Retinal pigment epithelial cell (primary cell): ENCODE data around the gene GZMA.

ENCODE experiments used
- DNase-seq: peaks from one replicate; pipeline ENCODE4 v3.0.0-alpha.2; 2010; ENCODE audit warnings: low read depth
- H3K4me3 ChIP-seq: 2 replicates; pipeline ENCODE4 v1.5.1; 2011; ENCODE audit warnings: mild to moderate bottlenecking, low read length, control low read depth, moderate library complexity
- TF ChIP-seq, protein P1 (sequence below): conservative IDR thresholded peaks from 2 replicates; pipeline ENCODE4 v1.5.1; 2011; ENCODE audit warnings: low read depth, low read length, control low read depth, inconsistent platforms

GZMA gene

GRCh38 chr5:55113327-55113726 is 10.9 kb downstream of the GZMA start:
- TF ChIP-seq, protein P1, sequence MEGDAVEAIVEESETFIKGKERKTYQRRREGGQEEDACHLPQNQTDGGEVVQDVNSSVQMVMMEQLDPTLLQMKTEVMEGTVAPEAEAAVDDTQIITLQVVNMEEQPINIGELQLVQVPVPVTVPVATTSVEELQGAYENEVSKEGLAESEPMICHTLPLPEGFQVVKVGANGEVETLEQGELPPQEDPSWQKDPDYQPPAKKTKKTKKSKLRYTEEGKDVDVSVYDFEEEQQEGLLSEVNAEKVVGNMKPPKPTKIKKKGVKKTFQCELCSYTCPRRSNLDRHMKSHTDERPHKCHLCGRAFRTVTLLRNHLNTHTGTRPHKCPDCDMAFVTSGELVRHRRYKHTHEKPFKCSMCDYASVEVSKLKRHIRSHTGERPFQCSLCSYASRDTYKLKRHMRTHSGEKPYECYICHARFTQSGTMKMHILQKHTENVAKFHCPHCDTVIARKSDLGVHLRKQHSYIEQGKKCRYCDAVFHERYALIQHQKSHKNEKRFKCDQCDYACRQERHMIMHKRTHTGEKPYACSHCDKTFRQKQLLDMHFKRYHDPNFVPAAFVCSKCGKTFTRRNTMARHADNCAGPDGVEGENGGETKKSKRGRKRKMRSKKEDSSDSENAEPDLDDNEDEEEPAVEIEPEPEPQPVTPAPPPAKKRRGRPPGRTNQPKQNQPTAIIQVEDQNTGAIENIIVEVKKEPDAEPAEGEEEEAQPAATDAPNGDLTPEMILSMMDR = no peak
- DNase-seq = no peak
- H3K4me3 ChIP-seq = no peak overlapping the region

DNA sequence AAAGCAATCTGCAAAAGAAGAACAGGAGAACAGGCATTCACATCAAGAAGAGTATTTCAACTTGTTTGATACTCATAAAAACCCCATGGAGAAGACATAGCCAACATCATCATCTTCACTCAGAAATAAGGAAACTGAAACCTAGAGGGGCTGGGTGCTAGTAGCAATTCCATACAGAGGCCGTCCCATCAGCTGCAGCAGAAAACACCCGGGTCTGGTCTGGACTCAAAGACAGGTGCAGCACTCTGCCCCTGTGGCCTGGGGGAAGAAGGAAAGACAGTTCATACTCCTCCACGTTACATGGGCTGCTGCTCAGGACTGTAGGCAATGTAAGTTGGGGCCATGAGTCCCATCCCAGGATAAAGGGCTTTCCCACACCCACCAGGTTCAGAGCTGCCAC is 11.6 kb downstream of the GZMA start:
- H3K4me3 ChIP-seq = no peak overlapping the region
- no peak for DNase-seq
- TF ChIP-seq, protein P1 = no peak

DNA sequence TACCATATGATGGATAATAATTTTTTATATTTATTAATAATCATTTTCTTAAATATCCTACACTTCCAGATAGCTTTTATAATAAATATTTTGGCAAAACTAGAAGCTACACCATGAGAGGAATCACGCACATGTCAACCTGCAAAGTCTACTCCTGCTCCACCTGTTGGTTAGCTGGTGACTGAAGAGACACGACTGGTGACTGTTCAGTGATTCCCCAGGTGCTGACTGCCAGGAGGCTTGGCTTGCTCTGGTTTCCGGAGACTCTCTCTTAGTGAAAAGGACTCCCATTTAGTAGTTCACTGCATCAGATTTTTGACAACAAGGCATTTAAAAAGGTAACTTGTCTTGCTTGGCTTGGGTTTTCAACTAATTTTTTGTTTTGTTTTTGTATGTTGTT is 20.9 kb downstream of the GZMA start:
- DNase-seq = no peak
- TF ChIP-seq, protein P1 = no peak
- H3K4me3 ChIP-seq = no peak overlapping the region

GRCh38 chr5:55134053-55134722 is 31.7 kb downstream of the GZMA start:
- H3K4me3 ChIP-seq = no peak overlapping the region
- TF ChIP-seq, protein P1 = no peak
- no peak for DNase-seq

DNA sequence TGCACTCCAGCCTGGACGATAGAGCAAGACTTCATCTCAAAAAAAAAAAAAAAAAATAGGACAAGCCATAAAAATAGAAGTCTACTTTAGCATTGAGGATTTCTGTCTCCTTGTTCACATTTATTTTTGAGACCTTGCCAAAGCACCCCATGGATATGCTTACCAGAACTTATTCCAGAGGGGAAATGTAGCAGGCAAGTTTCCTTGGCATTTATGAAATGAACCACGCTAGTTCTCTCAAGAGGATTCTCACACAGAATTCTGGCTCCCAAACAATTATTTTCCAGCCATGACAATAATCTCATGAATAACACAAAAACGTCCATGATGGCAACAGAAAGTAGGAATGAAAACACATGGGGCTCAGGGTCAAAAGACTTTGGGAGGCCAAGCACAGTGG is 34.1 kb downstream of the GZMA start:
- TF ChIP-seq, protein P1 = no peak
- DNase-seq = no peak
- H3K4me3 ChIP-seq = no peak overlapping the region

DNA sequence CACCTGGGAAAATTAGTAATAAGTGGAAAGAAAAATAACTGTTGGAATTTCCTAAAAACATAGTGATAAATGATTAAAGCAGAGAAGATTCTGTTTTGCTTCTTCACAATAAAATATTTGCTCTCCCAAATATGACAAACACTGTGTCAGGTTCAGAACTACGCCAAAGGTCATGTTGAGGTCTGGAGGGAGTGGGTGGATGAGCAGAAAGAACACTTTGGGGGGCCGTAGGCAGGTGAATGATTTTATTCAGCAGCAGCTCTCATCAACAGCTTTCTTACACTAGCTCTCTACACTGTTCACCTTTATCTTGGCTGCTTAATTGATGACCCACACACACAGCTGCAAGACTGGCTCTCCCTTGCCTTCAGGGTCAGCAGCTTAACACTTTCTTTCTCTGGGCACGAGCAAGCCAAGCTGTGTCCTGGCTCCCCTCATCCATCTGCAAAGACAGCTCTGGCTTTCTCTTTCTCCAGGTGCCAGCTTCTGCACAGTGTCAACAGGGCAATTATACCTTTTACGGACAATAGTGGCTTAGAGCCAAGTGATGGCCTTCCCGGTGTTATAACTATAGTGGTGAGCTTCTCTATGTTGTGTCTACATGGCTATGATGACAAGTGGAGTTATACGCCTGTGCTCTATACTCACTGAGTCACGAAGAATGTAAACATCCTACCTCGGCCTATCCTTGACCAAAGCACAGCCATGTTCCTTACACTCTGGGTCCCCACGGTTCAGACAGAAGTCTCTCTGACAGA is 38.6 kb downstream of the GZMA start:
- no peak for DNase-seq
- no peak overlapping the region for H3K4me3 ChIP-seq
- TF ChIP-seq, protein P1 = no peak
